NCI-H1105 treated with DMSO at 0.1 percent for 48 hours (cell line): ENCODE results near the gene TAF4.
"Not testable (repeated sequence)": the region's sequence is repeated elsewhere in the genome, so short reads cannot be mapped to it uniquely, and the experiment has no call there.

Experiments
- DNase-seq: peaks from one replicate; lab custom pipeline; 2025; lab: John Stamatoyannopoulos, UW

The TAF4 gene

DNA sequence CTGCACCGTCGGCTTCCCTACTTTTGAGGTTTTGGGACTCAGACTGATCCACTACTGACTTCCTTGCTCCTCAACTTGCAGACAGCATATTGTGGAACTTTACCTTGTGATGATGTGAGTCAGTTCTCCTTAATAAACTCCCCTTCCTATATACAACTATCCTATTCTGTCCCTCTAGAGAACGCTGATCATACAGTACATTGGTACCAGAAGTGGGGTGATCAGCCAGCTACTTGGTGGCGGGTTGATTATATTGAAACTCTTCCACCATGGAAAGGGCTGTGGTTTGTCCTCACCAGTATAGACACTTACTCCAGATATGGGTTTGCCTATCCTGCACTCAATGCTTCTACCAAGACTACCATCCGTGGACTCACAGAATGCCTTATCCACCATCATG lies 7.6 kb upstream of the TAF4 start:
- no peak for DNase-seq

DNA sequence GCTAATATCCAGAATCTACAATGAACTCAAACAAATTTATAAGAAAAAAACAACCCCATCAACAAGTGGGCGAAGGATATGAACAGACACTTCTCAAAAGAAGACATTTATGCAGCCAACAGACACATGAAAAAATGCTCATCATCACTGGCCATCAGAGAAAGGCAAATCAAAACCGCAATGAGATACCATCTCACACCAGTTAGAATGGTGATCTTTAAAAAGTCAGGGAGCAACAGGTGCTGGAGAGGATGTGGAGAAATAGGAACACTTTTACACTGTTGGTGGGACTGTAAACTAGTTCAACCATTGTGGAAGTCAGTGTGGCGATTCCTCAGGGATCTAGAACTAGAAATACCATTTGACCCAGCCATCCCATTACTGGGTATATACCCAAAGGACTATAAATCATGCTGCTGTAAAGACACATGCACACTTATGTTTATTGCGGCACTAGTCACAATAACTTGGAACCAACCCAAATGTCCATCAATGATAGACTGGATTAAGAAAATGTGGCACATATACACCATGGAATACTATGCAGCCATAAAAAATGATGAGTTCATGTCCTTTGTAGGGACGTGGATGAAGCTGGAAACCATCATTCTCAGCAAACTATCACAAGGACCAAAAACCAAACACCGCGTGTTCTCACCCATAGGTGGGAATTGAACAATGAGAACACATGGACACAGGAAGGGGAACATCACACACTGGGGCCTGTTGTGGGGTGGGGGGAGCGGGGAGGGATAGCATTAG lies 6.2 kb upstream of the TAF4 start:
- DNase-seq = not testable (repeated sequence)

DNA sequence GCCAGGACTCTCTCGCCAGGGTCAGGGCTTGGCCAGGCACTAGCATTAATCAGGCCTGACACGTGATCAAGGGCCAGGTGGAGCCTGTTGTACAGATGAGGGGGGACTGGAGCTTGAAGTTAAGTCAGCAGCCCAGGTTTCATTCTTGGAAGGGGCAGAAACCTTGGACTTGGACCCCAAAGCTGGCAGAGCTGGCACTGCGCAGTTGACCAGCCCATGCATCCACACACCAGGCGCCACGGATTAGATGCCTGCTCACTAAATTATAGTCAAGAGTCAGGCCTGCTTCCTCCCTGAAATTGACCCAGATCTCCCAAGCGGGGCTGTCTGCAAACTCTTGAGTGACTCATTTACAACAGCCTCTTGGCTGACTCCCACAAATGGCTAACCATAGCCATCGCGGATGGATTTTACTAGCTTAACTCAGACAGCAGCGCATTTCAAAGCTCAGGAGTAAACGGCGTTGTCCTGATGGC lies 4.1 kb upstream of the TAF4 start:
- DNase-seq = no peak

GRCh38 chr20:62068997-62069396 lies 3.3 kb upstream of the TAF4 start:
- no peak for DNase-seq

- DNase-seq = no peak
These were observed 2.0 kb upstream of the TAF4 start for GRCh38 chr20:62067547-62068260.

GRCh38 chr20:62066983-62067433 lies 1.3 kb upstream of the TAF4 start:
- no peak for DNase-seq

DNA sequence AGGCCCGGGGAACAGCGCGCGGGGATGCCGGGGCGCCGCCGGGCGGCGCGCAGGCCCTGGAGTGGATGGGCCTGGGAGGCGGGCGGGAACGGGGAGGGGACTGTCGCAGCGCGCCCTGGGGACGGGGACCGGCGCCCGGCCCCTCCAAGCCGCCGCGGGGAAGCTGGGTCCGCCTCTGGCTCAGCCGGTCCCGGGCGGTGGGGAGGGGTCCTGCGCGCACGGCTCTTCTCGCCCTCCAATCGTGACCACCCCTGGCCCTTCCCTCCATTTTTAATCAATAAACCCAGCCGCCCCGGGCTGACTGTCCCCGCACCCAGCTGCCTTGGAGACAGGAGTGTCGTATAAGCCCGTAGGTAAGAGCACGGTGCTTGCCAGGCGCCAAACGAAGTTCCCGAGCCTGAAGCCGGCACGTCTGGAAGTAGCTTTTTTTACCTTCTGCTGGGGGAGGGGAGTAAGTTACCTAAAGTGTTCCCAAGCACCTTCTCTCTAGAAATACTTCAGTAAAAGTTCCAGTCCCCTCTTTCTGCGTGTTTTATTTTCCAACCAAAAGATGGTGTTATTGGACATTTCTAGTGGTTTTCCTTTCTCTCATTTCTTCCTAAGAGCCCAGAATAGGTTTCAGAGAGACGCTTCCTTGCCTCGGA lies 780 bp upstream of the TAF4 start:
- DNase-seq = peak; percentile 80

DNA sequence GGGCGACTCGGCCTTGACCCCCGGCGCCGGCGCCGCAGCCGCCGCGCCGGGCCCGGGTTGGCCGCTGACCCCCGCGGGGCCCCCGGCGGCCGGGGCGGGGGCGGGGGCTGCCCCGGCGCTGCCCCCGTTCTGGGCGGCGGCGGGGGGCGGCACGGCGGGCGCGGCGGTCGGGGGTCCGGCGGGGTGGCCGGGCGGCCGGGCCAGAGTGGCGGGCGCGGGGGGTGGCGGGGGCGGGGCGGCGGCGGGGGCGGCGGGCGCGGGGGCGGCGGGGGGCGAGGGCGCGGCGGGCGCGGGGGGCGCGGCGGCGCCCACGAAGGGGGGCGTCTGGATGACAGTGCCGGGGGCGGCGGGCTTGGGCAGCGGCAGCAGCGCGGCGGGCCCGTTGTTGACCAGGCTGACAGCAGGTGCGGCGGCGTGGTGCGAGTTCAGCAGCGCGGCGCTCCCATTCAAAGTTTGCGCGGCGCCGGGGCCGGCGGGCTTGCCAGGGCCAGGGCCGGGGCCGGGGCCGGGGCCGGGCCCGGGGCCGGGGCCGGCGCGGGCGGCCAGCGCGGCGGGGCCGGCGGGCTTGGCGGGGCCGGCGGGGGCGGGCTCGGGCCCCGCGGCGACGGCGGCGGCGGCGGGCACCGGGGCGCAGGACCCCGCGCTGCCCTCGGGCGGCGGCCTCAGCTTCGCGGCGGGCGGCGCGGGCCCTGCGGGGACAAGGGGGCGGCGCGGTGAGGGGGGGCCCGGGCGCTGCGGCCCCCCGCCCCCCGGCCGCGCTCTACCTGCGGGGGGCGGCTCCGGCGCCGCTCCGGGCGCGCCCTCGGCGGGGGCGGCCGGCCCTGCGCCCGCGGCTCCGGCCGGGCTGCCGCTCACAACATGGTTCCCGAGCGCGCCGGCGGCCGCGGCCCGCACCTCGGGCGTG lies 659 bp downstream of the TAF4 start:
- peak; percentile 4 for DNase-seq

DNA sequence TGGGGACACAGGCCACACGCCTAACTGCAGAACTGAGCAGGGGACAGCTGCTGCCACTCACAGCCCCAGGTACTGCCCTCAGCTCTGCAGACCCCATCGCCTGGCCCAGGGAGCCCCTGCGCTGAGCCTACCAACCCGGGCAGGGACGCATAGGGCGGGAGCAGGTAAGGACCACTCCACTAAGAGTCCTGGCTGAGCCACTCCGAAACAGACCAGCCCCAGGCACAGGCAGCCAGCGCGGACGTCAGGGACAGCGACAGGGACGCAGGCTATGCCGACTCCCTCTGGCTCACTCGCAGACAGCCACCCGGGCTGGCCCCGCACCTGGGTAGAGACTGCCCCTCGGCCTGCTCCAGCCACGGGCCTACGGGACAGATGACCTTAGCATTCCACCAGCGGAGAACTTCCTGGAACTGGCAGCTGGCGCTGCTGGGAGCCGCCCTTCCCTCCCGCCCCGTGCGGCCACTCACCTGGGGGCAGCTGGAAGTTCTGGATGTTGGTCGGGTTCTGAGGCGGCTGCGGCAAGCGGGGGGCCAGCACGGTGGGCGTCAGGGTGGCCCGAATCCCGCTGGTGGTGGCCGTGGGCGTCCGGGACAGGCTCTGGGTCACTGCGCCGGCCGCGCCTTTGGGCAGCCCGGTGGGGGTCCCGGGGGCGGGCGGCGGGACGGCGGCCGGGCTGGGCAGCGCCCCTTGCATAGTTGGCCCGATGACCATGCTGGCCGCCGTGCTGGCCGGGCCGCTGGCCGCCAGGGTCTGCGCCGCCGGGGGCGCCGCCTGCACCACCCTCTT lies 1.5 kb downstream of the TAF4 start:
- no peak for DNase-seq

DNA sequence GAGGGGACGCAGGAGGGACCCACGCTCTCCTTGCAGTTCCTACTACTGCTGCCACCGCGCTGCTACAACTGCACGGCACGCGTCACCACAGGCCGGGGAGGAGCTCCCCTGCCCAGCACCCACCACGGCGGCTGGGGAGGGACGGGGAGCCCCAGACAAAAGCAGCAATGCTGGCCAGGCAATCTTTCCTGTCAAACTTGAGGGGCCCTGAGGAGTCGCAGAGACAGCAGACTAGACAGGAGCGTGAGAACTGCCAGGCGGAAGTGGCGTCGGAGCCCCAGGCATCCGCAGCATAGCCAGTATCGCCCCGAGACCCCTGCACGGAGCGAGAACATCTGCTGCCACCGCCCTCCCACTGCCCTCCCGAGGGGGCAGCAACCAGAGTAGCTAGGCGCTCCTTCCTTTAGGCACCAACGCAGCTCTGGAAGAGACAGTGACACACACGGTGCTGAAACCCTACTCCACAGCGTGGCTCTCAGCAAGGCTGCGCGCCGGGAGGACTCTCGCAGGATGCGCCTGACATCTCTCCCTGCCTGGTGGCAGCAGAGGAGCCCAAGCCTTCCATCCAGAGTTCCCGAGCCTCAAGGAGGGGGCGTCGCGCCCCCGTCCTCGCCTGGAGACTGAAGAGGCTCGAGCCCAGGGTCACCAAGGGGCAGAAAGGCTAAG lies 2.2 kb downstream of the TAF4 start:
- DNase-seq = no peak

DNA sequence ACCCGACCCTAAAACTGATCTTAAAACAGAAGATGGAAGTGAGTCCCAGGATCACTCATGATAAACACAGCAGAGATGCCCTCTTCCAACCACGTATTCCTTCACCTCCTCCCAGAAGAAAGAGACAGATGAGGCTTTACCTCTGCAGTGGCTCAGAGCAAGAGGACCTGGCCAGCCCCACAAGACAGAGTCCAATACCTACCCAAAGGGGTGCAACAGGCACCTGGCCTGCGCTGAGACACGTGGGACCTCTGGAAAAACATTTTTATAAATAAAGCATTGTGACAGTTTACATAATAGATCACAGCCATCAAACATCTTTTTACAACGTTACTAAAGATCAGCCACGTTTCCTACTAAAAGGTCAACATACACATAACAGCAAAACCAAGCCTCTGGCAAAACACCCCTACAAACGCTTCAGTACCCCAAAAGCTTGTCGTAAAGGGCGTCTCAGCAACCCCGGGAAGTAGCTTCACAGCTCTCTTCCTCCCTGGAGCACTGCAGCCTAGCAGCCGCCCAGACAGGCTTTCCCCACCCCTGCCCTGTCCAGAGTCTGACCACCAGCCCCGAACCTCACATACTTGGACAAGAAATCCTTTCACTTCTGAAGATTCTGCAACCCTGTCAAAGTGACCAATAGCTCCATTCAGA lies 2.9 kb downstream of the TAF4 start:
- no peak for DNase-seq

DNA sequence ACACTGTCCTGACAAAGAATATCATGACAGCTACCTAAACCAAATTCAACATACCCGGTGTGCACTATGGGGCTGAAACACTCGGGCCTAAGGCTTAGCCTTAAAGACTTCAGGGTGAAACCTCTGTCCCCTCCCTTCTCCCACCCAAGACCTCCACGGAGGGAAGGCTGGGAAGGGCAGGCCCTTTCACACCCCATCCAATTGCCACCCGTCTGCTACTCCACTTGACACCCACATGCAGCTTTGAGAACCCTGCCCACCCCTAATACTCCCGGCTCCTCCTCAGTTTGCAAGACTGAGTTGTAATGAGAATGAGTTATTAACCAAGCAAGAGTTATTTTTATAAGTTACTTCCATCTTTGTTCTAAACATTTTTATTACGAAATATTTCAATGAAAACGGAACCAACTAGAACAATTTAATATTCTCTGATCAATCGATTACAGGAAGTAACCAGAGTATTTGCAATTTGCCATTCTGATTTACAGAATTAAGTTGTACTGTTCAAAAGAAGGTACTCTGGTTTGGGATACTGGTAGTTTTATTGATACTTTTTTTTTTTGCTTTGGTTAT lies 3.7 kb downstream of the TAF4 start:
- no peak for DNase-seq

DNA sequence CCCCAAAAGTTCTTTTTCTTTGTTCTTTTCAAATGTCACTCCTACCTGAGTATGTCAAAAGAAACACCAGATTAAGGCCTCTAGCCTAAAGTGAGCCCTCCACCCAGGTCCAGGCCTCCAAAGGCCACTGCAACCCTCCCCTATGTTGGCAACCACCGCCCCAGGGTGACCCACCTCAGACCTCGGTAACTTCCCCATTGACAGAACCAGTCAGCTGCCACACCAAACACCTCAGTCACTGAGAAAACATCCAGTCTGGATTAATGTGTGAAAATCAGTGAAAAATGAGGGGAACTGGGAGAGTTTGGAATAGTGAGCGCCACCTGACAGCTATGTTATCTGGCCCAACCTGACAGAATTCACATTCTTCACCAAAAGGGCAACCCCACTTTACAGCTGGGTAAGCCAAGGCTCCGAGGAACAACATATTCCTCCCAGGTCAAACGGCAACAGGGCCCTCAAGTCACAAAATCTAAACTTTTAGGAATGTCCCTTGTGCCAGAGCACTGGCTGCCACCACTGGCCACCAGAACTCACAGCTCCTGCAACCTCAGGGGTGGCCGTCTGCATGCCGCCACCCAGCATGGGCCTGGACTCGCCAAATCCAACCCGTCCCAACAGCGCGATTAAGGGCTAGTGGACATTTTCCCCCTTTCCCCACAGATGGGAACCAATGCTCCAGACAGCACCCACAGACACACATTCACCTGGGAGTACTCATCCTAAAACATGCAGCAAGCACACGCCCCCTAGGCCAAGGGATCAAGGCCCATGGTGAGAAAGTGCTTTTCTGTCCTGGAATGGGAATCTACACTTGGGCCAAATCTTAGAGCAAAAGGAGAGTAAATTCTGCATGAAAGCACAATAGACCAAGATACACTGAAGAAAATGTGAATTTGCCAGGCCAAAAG lies 4.8 kb downstream of the TAF4 start:
- DNase-seq = no peak

DNA sequence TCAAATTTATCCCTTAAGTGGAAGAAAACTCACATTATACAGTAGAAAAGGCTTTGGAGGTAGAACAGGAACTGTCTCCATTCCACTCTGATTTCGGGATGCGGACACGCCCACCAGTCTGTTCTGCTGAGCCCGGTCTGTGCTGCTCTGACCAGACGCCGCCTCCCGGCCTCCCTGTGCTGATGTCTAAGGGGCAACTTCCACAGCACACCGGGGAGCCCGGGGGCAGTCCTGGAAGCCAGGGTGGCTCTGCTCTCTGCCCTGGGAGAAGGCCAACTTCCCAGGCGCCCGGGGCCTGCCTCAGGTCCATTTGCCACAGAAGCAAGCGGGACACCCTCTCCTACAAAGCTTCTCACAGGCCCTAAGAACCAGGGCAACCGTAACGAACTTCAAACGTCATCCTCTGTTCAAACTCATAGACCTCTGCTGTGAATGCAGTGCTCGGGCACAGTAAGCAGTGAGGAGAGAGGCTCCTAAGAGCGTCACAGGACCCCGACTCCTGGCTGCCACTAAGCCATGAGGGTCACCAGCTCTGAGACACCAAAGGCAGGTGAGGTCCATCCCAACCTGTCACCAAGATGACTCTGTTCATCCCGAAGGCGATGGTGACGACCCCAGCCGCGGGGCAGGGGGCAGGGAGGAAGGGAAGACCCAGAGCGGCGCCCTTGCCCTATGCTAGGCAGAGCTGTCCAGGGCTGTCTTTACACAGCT lies 5.6 kb downstream of the TAF4 start:
- DNase-seq = no peak

DNA sequence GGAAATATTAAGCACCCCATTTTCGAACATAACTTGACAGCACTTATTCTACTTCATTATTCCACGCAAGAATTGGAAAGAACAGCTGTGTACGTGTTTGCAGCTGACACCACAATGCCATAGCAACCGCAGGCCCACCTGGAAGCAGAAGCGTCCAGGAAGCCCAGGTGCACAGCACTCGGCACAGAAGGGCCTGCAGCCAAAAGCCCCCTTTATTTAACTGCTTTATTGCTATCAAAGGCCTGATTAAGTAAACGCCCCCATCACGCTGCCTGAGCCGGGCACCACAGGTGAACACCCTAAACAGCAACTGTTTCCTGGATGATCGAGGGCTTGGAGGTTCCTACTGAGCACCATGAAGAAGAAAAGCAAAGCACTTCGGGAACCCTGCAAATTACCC lies 6.3 kb downstream of the TAF4 start:
- DNase-seq = no peak

- no peak for DNase-seq
These were observed 6.7 kb downstream of the TAF4 start for GRCh38 chr20:62058941-62059340.

- DNase-seq = no peak
These were observed 8.7 kb downstream of the TAF4 start for GRCh38 chr20:62056975-62057374.

DNA sequence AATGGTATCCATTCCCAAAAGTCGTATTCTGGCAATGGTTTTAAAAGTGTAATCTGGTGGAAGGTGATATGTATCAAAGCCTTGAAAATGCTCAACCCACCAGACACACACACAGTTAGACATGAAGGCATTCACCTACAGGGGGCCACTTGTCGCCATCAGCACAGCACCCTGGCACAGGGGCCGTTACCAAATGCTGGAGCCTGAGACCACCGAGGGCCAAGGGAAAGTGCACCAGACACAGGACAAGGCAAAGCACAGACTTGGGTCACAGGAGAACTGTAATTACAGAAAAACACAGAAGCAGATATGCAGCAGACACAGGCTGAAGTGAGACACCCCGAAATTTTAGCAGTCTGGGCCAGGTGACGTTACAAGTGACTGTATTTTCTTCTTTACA lies 9.3 kb downstream of the TAF4 start:
- DNase-seq = no peak
